Mammary epithelial cell (primary cell): ENCODE measurements around the gene SRGAP3.

ENCODE experiments used
- EZH2 ChIP-seq: IDR thresholded peaks from 2 replicates; pipeline ENCODE4 v1.6.1; 2012; ENCODE audit warnings: low read length, inconsistent platforms, borderline replicate concordance
- TF ChIP-seq, protein P1 (sequence below), 2 donors: IDR thresholded peaks in 1 of 2; conservative IDR thresholded peaks in 1 of 2; 2 replicates each; pipeline ENCODE4 v1.5.1; 2011 to 2012; ENCODE audit warnings: inconsistent platforms in 2 of 2, low read length in 2 of 2, mild to moderate bottlenecking in 2 of 2, control low read depth in 1 of 2, low read depth in 1 of 2; ENCODE audit not compliant: insufficient read depth in 1 of 2; ENCODE audit errors: extremely low read depth in 1 of 2

DNA sequence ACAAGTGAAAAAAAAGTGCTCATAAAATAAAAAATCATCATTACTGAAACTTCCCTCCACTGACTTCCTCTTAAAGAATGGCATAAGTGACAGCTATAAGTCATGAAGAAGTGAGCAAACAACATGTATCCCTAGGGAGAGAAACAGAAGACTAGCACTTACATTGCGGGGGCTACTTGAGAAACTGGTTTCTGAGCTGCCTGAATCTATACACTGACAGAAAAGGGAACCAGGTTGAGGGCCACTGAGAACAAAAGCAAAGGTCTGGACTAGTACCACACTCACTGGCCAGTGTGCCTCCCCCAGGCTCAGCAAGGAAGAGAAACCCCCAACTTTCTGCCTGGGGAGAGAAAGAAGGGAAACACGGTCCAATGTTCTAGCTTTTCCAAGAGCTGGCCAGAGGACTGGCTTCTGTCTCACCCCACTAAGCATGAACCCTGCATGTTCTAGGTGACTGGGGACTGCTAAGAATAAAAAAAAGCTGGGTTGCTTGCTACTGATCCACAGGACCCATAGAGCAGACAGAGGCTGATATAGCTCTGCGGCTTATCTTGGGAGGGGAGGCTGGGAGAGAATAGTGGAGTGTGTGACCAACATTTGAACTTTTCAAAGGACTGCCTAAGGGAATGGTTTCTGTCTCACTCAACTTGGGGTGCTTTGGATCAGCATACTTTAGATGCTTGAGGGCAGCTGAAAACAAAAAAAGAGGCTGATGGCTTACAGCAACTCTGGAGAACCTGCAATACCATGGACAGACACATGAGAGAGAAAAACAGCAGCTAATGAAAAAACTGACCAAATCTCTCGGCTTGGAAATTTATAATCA lies 294.3 kb downstream of the SRGAP3 start:
- TF ChIP-seq, protein P1, sequence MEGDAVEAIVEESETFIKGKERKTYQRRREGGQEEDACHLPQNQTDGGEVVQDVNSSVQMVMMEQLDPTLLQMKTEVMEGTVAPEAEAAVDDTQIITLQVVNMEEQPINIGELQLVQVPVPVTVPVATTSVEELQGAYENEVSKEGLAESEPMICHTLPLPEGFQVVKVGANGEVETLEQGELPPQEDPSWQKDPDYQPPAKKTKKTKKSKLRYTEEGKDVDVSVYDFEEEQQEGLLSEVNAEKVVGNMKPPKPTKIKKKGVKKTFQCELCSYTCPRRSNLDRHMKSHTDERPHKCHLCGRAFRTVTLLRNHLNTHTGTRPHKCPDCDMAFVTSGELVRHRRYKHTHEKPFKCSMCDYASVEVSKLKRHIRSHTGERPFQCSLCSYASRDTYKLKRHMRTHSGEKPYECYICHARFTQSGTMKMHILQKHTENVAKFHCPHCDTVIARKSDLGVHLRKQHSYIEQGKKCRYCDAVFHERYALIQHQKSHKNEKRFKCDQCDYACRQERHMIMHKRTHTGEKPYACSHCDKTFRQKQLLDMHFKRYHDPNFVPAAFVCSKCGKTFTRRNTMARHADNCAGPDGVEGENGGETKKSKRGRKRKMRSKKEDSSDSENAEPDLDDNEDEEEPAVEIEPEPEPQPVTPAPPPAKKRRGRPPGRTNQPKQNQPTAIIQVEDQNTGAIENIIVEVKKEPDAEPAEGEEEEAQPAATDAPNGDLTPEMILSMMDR (conservative IDR thresholded peaks at IDR 0.05 in 1 of 2, IDR thresholded peaks at IDR 0.05 in 1 of 2; ENCODE audit: extremely low read depth in 1 of 2, insufficient read depth in 1 of 2, low read depth in 1 of 2, low read length in 2 of 2), result peak in 1 of 2 donors; percentile 12
- no peak for TF ChIP-seq EZH2
